ENCODE results near the gene TMEM87B.
A peak's percentile ranks its signal among the peaks of the same experiment; 100 is the strongest.

Gene TMEM87B

GRCh38 chr2:112156152-112156986 is 101.3 kb downstream of the TMEM87B start:
- Mint-ChIP-seq H3K27me3 (no peaks in the 10 kb centered on the region), H3K4me3 (peak overlapping the region; percentile 75), H3K36me3 (no peaks in the 10 kb centered on the region), H3K9me3 (no peaks in the 10 kb centered on the region), H3K27ac (peak overlapping the region; percentile 77), H3K4me1 (peaks cover 44% of the 10 kb centered on the region)

- Mint-ChIP-seq H3K36me3 (no peaks in the 10 kb centered on the region), H3K27ac (peak overlapping the region; percentile 60), H3K27me3 (no peaks in the 10 kb centered on the region), H3K9me3 (no peaks in the 10 kb centered on the region), H3K4me1 (peaks cover 44% of the 10 kb centered on the region), H3K4me3 (peak overlapping the region; percentile 61)
These were observed 102.4 kb downstream of the TMEM87B start for GRCh38 chr2:112157472-112157871.

GRCh38 chr2:112159454-112159921 is 104.4 kb downstream of the TMEM87B start:
- H3K4me3 Mint-ChIP-seq: no peak overlapping the region

GRCh38 chr2:112160283-112161250 is 105.5 kb downstream of the TMEM87B start:
- Mint-ChIP-seq H3K9me3 (no peaks in the 10 kb centered on the region), H3K36me3 (no peaks in the 10 kb centered on the region), H3K4me3 (no peak overlapping the region), H3K27me3 (no peaks in the 10 kb centered on the region), H3K4me1 (peaks cover 22% of the 10 kb centered on the region), H3K27ac (no peak overlapping the region)

More at GRCh38 chr2:112159454-112159921, 104.4 kb downstream of the TMEM87B start:
- peaks cover 33% of the 10 kb centered on the region for H3K4me1 Mint-ChIP-seq
- no peaks in the 10 kb centered on the region for H3K9me3 Mint-ChIP-seq
- no peak overlapping the region for H3K27ac Mint-ChIP-seq
- H3K36me3 Mint-ChIP-seq: no peaks in the 10 kb centered on the region
- no peaks in the 10 kb centered on the region for H3K27me3 Mint-ChIP-seq

- peaks cover 12% of the 10 kb centered on the region for H3K4me1 Mint-ChIP-seq
- H3K36me3 Mint-ChIP-seq: no peaks in the 10 kb centered on the region
- H3K27me3 Mint-ChIP-seq: no peaks in the 10 kb centered on the region
- H3K27ac Mint-ChIP-seq: no peak overlapping the region
- no peaks in the 10 kb centered on the region for H3K9me3 Mint-ChIP-seq
- H3K4me3 Mint-ChIP-seq: no peak overlapping the region
These were observed 106.5 kb downstream of the TMEM87B start for GRCh38 chr2:112161431-112162145.

GRCh38 chr2:112162341-112162740 is 107.3 kb downstream of the TMEM87B start:
- Mint-ChIP-seq H3K4me3 (no peak overlapping the region), H3K36me3 (no peaks in the 10 kb centered on the region), H3K27ac (no peak overlapping the region), H3K27me3 (no peaks in the 10 kb centered on the region), H3K4me1 (peaks cover 13% of the 10 kb centered on the region), H3K9me3 (no peaks in the 10 kb centered on the region)

- Mint-ChIP-seq H3K4me1 (peaks cover 11% of the 10 kb centered on the region), H3K27ac (no peak overlapping the region), H3K9me3 (no peaks in the 10 kb centered on the region), H3K36me3 (no peaks in the 10 kb centered on the region), H3K27me3 (no peaks in the 10 kb centered on the region), H3K4me3 (no peak overlapping the region)
These were observed 107.9 kb downstream of the TMEM87B start for GRCh38 chr2:112162956-112163355.

- Mint-ChIP-seq H3K4me1 (peaks cover 14% of the 10 kb centered on the region), H3K9me3 (no peaks in the 10 kb centered on the region), H3K4me3 (no peak overlapping the region), H3K27me3 (no peaks in the 10 kb centered on the region), H3K27ac (no peak overlapping the region), H3K36me3 (no peaks in the 10 kb centered on the region)
These were observed 108.5 kb downstream of the TMEM87B start for GRCh38 chr2:112163541-112163981.

- H3K4me1 Mint-ChIP-seq: peaks cover 14% of the 10 kb centered on the region
- no peak overlapping the region for H3K4me3 Mint-ChIP-seq
- no peaks in the 10 kb centered on the region for H3K9me3 Mint-ChIP-seq
- H3K27me3 Mint-ChIP-seq: no peaks in the 10 kb centered on the region
- H3K36me3 Mint-ChIP-seq: no peaks in the 10 kb centered on the region
- H3K27ac Mint-ChIP-seq: no peak overlapping the region
These were observed 109.8 kb downstream of the TMEM87B start for GRCh38 chr2:112164876-112165275.

GRCh38 chr2:112165296-112165695 is 110.2 kb downstream of the TMEM87B start:
- H3K36me3 Mint-ChIP-seq: no peaks in the 10 kb centered on the region
- H3K9me3 Mint-ChIP-seq: no peaks in the 10 kb centered on the region
- peaks cover 12% of the 10 kb centered on the region for H3K4me1 Mint-ChIP-seq
- H3K27me3 Mint-ChIP-seq: no peaks in the 10 kb centered on the region
- no peak overlapping the region for H3K27ac Mint-ChIP-seq
- no peak overlapping the region for H3K4me3 Mint-ChIP-seq

- no peaks in the 10 kb centered on the region for H3K27me3 Mint-ChIP-seq
- H3K4me1 Mint-ChIP-seq: peaks cover 9% of the 10 kb centered on the region
- H3K9me3 Mint-ChIP-seq: no peaks in the 10 kb centered on the region
- H3K4me3 Mint-ChIP-seq: no peak overlapping the region
- no peaks in the 10 kb centered on the region for H3K36me3 Mint-ChIP-seq
- H3K27ac Mint-ChIP-seq: no peak overlapping the region
These were observed 111.9 kb downstream of the TMEM87B start for GRCh38 chr2:112166806-112167499.

GRCh38 chr2:112168422-112169124 is 113.5 kb downstream of the TMEM87B start:
- no peaks in the 10 kb centered on the region for H3K36me3 Mint-ChIP-seq
- no peak overlapping the region for H3K27ac Mint-ChIP-seq
- no peaks in the 10 kb centered on the region for H3K9me3 Mint-ChIP-seq
- no peak overlapping the region for H3K4me3 Mint-ChIP-seq
- peaks cover 18% of the 10 kb centered on the region for H3K4me1 Mint-ChIP-seq
- H3K27me3 Mint-ChIP-seq: no peaks in the 10 kb centered on the region

Data from activated naive CD4-positive, alpha-beta T cell treated with anti-CD3 and anti-CD28 coated beads, Interleukin-2, amount 50 U/mL, for 24 hours (primary cell).